HG02885 (cell line): ENCODE measurements around the gene FOLR3.
"Not testable (repeated sequence)": the region's sequence is repeated elsewhere in the genome, so short reads cannot be mapped to it uniquely, and the experiment has no call there.

Experiments used
- ATAC-seq: cut with Tn5 transposase; IDR thresholded peaks from one replicate; pipeline ENCODE4 v1.9.1; 2021; ENCODE audit warnings: mild to moderate bottlenecking; ENCODE audit not compliant: unreplicated experiment, poor library complexity

Gene FOLR3

DNA sequence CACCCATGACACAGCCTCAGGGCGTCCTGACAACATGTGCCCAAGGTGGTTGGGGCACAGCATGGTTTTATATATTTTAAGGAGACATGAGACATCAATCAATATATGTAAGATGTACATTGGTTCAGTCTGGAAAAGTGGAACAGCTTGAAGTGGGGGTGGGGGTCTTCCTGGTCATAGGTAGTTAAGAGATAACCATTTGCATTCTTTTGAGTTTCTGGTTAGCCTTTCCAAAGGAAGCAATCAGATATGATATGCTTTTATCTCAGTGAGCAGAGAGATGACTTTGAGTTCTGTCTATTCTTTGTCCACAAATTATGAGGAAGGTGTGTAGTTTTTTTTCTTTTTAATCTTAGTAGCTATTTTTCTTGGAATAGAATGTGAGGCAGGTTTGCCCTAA is 12.9 kb upstream of the FOLR3 start:
- ATAC-seq, result no peak

DNA sequence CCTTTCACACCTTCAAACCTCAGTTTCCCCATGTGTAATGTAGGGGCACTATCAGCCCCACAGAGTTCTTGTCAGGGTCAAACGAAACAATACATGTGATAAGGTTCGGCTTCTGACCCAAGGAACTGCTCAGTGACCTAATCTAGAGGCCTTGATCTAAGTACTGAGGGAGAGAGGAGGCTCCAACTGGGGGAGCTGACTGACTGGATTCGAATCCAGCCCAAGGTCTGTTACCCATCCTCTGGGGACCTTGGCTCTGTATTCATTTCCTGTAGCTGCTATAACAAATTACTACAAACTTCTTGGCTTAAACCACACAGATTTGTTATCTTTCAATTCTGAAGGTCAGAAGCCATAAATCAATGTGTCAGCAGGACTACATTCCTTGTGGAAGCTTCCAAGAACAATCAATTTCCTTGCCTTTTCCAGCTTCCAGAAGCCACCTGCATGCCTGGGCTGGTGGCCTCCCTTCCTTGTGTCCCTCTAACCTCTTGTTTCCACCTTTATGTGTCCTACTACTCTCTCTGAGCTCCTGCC is 12.3 kb upstream of the FOLR3 start:
- ATAC-seq, result no peak

DNA sequence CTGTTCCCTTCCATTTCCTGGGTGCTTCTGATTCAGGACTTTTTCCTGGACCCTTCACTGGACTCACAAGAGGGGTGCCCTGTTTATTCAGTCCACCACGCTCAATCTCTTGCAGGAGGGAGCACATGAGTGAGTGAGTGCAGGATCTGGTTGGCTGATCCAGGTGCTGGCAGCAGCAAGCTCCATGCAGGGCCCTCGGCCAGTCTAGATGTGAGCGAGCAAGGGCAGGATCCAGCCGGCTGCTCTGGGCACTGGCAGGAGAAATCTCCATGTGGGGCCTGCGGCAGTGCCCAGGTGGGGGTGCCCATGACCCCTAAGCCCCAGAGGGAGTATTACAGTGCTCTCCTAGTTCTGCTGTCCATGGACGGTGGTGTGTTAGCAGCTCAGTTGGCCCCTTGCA is 11.5 kb upstream of the FOLR3 start:
- ATAC-seq, result no peak

DNA sequence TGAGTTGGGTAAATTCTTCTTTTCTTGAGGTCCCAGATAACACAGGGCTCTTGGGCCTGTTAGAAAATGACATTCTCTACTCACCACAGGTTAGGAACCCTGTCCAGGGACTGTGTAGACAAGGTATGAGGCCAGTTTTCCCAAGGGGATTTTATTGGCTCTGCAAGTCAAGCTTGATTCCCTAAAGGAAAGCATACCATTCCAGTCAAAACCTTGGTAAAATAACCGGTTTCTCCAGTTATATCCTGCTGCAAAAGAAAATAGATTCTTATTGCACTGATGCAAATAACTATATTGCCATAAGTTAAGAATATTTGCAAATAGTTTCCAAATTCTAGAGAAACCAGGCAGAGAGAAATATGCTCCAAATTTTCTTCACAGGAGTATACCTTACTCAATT is 9.6 kb upstream of the FOLR3 start:
- no peak for ATAC-seq

DNA sequence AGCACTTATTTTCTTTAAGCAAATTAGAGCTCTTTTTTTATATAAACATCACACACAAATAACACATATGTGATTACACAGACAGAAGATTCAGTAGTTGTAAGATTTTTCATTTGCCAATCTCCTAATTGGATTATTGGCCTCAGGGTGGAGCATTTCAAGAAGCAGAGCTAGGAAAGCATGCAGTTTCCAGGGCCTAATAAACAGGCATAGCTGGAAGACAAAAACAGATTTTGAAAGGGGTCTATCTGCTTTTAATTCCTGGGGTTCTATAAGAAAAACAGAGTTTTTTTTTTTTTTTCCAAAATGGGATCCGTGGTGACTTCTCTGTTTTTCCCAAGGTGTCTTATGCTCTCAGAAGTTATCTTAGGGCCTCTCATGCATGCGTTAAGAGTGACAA is 7.6 kb upstream of the FOLR3 start:
- no peak for ATAC-seq

DNA sequence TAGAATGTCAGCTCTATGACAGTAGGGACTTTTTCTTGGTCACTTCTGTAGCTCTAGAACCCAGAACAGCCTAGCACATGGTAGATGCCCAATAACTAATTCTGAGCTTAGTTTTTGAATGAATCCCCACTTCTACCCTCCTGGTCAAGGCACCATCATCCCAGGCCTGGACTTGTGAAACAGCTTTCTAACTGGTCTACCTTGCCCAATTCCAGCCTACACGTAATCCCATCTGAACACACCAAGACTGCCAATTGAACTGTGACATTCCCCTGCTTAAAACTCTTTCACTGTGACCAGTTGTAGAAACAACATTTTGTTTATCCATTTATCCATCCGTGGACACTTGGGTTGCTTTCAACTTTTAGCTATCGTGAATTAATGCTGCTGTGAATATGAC is 6.1 kb upstream of the FOLR3 start:
- ATAC-seq, result no peak

DNA sequence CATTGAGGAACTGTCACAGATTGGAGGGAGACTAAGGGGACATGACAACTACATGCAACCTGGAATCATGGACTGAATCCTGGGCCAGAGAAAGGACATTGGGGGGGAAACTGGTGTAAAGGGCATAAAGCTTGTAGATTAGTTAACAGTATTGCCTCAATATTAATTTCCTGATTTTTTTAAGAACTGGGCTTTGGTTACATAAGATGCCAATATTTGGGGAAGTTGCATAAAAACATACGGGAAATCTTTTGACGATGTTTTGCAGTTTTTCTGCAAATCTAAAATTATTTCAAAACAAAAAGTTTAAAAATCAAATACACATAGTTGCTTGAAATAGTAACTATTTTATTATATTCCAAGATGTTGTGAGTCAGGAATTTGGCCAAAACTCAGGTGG is 2.9 kb upstream of the FOLR3 start:
- ATAC-seq, result no peak

DNA sequence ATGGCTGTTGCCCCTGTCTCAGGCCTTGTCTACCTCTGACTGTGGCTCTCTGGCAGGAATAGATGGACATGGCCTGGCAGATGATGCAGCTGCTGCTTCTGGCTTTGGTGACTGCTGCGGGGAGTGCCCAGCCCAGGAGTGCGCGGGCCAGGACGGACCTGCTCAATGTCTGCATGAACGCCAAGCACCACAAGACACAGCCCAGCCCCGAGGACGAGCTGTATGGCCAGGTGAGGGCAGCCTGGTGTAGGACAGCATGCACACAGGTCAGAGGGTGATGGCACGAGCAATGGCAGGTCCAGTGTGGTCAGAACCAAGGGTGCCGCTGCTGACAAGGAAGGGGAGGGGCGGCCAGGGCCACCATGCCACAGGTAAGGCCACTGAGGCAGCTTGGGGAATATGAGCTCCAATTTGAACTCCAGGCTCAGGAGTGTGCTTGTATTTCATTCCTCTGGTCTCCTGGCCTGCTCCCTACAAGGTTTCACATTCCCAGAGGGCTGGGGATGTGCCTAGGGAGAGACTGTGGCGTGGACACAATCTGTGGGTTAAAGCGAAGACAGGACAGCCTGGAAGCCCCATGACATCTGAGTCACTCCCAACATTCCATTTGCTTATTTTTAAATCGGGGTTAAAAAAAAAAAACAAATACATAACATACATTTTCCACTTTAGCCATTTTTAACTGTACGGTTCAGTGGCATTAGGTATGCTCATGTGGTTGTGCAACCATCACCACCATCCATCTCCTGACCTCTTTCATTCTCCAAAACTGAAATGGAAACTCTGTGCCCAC is 562 bp downstream of the FOLR3 start:
- no peak for ATAC-seq

DNA sequence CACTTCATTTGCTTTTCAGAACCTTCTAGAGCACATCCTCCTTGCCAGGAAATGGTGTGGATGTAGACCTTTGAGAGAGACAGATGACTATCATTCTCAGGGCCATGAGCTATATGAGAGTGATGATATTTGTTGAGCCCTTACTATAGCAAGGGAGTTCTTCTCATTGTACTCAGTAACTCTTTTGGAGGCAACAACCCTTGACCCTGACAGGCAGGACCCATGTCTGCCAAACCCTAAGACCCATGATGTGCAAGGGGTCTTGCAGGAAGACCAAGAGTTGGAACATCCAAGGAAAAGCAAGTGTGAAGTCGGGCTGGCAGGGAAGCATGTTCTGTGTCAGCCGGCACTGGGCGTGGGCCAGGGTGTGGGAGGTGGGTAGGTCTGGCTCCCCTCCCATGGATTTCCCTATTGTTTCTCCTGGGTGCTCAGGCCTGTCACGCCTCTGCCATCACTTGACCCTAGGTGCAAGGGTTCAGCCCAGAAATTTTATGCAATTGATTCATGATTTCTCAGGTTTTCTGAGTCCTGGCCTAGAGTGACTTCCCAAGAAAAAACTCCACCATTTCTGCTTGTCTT is 1.2 kb downstream of the FOLR3 start:
- no peak for ATAC-seq

DNA sequence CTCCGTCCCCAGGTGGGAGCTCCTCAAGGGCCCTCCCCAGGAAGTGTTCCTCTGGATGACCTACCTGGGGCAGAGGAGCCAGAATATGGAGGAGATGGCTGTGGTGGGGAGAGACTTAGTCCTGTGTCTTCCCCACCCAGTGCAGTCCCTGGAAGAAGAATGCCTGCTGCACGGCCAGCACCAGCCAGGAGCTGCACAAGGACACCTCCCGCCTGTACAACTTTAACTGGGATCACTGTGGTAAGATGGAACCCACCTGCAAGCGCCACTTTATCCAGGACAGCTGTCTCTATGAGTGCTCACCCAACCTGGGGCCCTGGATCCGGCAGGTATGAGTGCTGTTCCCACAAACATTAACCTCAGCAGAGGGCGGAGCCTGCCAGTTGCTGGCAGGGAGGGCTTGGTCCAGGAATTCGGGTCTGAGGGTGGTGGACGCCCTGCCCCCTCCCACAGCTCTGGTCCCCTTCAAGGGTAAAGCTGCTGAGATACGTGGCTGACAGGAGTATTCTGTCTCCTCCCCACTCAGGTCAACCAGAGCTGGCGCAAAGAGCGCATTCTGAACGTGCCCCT is 3.4 kb downstream of the FOLR3 start:
- ATAC-seq, result no peak

DNA sequence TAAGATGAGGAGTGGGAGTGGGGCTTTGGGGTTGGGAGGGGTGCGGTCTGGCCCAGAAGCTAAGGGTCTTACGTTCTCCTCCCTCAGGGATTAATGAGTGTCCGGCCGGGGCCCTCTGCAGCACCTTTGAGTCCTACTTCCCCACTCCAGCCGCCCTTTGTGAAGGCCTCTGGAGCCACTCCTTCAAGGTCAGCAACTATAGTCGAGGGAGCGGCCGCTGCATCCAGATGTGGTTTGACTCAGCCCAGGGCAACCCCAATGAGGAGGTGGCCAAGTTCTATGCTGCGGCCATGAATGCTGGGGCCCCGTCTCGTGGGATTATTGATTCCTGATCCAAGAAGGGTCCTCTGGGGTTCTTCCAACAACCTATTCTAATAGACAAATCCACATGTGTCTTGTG is 4.0 kb downstream of the FOLR3 start:
- ATAC-seq, result no peak

DNA sequence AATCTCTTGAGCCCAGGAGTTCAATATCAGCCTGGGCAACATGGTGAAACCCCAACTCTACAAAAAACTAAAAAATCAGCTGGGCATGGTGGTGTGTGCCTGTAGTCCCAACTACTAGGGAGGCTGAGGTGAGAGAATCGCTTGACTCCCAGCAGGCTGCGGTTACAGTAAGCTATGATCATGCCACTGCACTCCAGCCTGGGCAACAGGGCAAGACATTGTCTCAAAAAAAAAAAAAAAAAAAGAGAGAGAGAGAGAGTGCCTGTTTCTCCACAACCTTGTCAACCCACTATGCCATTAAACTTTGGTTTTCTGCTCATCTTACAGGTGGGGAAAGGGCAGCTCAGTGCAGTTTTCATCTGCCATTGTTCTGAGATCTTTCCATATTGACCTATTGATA is 5.1 kb downstream of the FOLR3 start:
- ATAC-seq, result no peak

DNA sequence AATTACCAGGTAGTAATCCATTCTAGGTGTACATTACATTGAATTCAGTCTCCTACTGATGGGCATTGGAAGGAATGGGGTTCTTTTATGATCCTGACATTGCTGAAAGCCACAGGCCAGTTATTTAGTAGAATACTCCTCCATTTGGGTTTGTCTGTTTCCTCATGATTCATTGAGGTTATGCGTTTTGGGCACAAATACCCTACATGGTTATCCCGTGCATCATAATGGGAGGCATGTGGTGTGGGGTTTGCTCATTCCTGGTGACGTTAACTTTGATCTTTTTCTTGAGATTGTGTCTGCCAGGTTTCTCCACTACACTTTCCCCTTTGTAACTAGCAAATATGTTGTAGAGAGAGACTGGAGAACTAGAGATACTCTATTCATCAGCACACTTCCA is 5.5 kb downstream of the FOLR3 start:
- no peak for ATAC-seq

DNA sequence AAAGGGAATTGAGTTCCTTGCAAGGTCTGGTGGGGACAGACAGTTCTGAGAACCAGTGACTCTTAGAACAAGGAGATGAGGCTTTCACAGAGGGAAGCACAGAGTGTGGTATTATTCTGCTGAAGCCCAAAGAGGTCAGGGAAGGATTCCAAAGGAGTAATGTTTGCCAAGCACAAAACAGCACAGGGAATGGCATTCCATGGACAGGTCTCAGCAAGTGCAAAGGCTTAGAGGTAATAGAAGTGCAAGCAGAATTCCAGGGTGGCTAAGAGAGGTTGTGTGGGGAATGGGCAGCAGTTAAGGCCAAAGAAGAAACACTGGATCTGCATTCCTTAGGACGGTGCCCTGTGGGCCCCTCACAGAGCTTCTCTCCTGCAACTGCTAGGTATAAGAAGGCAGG is 6.6 kb downstream of the FOLR3 start:
- not testable (repeated sequence) for ATAC-seq

DNA sequence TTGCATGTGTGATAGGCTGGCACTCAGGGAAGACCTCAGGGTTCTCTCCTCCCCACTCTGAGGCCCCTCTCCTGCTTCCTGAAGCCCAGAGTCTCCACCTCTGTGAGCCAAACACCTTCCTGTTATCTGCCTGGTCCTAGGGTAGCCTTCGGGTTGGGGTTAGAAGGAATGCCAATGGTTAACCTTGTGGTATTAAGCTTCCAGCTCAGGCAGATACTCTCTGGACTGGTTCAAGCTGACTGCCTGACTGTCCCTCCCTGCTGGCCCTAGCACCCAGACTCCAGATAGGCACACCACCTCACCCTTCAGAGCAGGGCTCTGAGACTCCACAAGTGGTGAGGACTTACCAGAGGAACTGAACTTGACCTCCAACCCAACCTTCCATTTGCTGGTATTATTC is 7.0 kb downstream of the FOLR3 start:
- ATAC-seq, result not testable (repeated sequence)

DNA sequence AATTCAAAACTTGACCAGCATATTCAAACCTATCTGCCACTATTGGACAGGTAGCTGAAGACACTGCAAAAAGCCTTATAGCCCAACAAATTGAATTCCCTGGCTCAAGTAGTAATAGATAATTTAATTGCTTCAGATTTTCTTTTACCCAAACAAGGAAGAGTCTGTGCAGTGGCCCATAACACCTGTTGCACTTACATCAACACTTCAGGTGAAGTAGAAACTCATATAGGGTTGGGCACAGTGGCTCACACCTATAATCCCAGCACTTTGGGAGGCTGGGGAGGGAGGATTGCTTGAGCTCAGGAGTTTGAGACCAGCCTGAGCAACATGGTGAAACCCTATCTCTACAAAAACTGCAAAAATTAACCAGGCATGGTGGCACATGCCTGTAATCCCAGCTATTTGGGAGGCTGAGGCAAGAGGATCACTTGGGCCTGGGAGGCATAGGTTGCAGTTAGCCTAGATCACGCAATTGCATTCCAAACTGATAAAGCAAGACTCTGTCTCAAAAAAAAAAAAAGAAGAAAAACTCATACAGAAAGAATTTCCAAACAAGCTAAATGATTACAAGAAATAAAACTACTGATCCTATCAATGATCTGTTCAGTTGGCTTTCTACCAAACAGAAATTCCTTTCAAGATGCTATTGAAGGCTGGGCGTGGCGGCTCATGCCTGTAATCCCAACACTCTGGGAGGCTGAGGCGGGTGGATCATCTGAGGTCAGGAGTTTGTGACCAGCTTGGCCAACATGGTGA is 9.5 kb downstream of the FOLR3 start:
- no peak for ATAC-seq

DNA sequence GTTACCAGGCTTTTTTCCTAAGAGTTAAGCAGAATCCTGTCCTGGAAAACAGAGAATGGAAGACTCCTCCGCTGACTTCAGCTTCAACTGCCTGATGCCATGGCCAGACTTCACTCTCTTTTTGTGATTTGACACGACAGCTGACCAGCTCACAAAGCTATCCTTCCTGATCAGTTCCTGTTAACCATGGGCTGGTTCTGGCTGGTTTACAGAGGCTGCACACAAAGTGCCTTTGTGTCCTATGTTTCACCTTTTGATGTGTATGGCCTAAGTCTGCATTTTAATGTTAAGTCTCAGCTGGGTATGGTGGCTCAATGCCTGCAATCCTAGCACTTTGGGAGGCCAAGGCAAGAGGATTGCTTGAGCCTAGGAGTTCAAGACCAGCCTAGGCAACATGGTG is 11.1 kb downstream of the FOLR3 start:
- no peak for ATAC-seq

DNA sequence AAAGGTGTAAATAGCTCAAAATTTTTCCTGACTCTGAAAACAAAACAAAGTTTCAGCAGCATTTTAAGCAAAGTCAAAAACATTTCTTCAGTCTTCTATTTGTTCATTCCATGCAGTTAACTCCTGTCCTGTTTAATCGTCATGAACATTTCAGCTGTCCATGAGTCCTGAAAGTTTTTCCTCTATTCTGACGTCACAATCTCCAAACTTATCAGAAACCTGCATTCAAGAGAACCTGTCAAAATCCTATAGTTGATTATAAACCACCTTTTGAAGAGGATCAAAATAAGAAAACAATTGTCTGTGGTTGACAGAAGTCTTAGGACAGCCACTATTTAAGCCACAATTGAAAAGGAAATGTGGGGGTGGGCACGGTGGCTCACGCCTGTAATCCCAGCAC is 15.4 kb downstream of the FOLR3 start:
- ATAC-seq, result no peak

DNA sequence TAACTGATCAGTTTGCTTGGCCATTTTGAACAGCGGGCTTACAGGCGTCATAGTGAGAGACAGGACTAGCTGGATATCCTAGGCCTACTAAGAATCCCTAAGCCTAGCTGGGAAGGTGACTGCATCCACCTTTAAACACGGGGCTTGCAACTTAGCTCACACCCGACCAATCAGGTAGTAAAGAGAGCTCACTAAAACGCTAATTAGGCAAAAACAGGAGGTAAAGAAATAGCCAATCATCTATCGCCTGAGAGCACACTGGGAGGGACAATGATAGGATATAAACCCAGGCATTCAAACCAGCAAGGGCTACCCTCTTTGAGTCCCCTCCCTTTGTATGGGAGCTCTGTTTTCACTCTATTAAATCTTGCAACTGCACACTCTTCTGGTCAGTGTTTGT is 18.3 kb downstream of the FOLR3 start:
- ATAC-seq, result not testable (repeated sequence)

DNA sequence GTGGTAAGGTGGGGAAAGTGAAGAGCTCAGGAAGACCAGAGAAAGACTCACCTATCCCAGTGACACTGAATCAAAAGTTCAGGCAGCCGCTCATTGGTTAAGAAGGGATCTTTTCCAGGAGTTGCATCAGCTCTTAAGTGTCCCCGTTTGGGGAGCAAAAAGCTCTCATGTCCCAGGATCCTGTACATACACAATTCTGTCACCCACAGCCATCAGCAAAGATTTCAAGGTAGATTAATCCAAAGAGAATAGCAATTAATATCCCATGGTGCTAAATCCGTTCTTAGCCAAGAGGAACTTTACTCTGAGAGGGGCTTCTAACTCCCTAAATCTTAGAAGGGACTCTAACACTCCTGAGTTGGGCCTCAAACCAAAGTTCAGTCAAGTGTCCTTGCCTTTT is 19.3 kb downstream of the FOLR3 start:
- no peak for ATAC-seq

DNA sequence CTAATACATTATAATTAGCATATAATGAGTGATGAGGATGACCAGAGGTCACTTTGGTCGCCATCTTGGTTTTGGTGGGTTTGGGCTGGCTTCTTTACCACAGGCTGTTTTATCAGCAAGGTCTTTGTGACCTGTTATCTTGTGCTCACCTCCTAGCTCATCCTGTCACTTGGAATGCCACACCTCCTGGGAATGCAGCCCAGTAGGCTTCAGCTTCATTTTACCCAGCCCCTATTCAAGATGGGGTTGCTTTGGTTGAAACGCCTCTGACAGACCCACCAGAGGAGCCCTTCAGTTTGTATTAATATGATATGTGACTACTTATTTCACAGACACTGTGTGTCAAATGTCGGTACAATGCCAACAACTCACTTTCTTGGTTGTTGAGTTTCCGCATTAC is 20.2 kb downstream of the FOLR3 start:
- ATAC-seq, result no peak
